HG02943 (cell line): ENCODE data around the gene IGLL5.
A peak's percentile ranks its signal among the peaks of the same experiment; 100 is the strongest.

Experiments used
- ATAC-seq: cut with Tn5 transposase; IDR thresholded peaks from one replicate; pipeline ENCODE4 v1.9.1; 2021; ENCODE audit warnings: mild to moderate bottlenecking, low read depth, moderate library complexity; ENCODE audit not compliant: unreplicated experiment

Gene IGLL5

GRCh38 chr22:22883090-22883727, 4.4 kb upstream of the IGLL5 start:
- no peak for ATAC-seq

GRCh38 chr22:22884010-22884887, 3.4 kb upstream of the IGLL5 start:
- ATAC-seq: no peak

GRCh38 chr22:22884888-22885840, 2.5 kb upstream of the IGLL5 start:
- ATAC-seq: peak; percentile 54

GRCh38 chr22:22886546-22886945, 1.1 kb upstream of the IGLL5 start:
- no peak for ATAC-seq

GRCh38 chr22:22888571-22889353, 1.1 kb downstream of the IGLL5 start:
- ATAC-seq: no peak

GRCh38 chr22:22890085-22890484, 2.5 kb downstream of the IGLL5 start:
- no peak for ATAC-seq

GRCh38 chr22:22891139-22891621, 3.6 kb downstream of the IGLL5 start:
- ATAC-seq: no peak

- no peak for ATAC-seq
Observed at GRCh38 chr22:22892096-22893052, 4.8 kb downstream of the IGLL5 start.

GRCh38 chr22:22893077-22893805, 5.6 kb downstream of the IGLL5 start:
- no peak for ATAC-seq

- no peak for ATAC-seq
Observed at GRCh38 chr22:22893891-22894739, 6.5 kb downstream of the IGLL5 start.

GRCh38 chr22:22894740-22895731, 7.4 kb downstream of the IGLL5 start:
- ATAC-seq: no peak

- ATAC-seq: no peak
Observed at GRCh38 chr22:22895776-22896445, 8.3 kb downstream of the IGLL5 start.

GRCh38 chr22:22896601-22897000, 9.0 kb downstream of the IGLL5 start:
- ATAC-seq: no peak

GRCh38 chr22:22897091-22897490, 9.5 kb downstream of the IGLL5 start:
- ATAC-seq: no peak

GRCh38 chr22:22897947-22898346, 10.3 kb downstream of the IGLL5 start:
- no peak for ATAC-seq
